MM.1S (cell line): ENCODE results near the gene ATF7.

ENCODE experiments used
- EZH2 ChIP-seq: fragments of 300-600 bp; sonication (generic); optimal IDR thresholded peaks from 2 replicates; pipeline ENCODE3; 2017; ENCODE audit warnings: low read depth, mild to moderate bottlenecking, antibody characterized with exemption, low read length, mixed read lengths
- EZH2phosphoT487 ChIP-seq: fragments of 300-600 bp; sonication (generic); IDR thresholded peaks from 2 replicates; pipeline ENCODE4 v1.6.1; 2018; ENCODE audit warnings: antibody characterized with exemption, low read length
- TF ChIP-seq, protein P1 (sequence below): fragments of 300-600 bp; sonication (generic); IDR thresholded peaks from 2 replicates; pipeline ENCODE4 v1.5.1; 2016; ENCODE audit warnings: antibody characterized with exemption, low read length, mixed read lengths

DNA sequence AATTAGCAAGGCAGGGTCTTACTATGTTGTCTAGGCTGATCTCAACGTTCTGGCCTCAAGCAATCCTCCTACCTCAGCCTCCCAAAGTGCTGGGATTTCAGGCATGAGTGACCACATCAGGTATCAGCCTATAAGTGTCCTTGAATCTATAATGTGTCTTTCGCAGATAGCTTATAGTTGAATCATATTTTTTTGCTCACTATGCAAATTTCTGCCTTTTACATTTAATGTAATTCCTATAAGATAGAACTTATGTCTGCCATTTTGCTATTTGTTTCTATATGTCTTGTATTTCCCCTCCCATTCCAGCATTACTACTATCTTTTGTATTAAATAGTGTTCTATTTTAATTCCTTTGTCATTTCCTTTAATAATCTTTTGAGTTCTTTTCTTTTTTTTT is 10.5 kb upstream of the ATF7 start:
- TF ChIP-seq, protein P1, sequence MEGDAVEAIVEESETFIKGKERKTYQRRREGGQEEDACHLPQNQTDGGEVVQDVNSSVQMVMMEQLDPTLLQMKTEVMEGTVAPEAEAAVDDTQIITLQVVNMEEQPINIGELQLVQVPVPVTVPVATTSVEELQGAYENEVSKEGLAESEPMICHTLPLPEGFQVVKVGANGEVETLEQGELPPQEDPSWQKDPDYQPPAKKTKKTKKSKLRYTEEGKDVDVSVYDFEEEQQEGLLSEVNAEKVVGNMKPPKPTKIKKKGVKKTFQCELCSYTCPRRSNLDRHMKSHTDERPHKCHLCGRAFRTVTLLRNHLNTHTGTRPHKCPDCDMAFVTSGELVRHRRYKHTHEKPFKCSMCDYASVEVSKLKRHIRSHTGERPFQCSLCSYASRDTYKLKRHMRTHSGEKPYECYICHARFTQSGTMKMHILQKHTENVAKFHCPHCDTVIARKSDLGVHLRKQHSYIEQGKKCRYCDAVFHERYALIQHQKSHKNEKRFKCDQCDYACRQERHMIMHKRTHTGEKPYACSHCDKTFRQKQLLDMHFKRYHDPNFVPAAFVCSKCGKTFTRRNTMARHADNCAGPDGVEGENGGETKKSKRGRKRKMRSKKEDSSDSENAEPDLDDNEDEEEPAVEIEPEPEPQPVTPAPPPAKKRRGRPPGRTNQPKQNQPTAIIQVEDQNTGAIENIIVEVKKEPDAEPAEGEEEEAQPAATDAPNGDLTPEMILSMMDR = no peak
- no peak for TF ChIP-seq EZH2phosphoT487
- TF ChIP-seq EZH2 = no peak
